ENCODE data around the gene ALKBH6.
A peak's percentile ranks its signal among the peaks of the same experiment; 100 is the strongest.

The ALKBH6 gene

GRCh38 chr19:36003284-36003683, 10.7 kb downstream of the ALKBH6 start:
- H3K4me3 ChIP-seq (ENCODE audit: low read depth, low read length), result no peak overlapping the region
- no peak for DNase-seq (ENCODE audit: low read depth)
- TF ChIP-seq, protein P1, sequence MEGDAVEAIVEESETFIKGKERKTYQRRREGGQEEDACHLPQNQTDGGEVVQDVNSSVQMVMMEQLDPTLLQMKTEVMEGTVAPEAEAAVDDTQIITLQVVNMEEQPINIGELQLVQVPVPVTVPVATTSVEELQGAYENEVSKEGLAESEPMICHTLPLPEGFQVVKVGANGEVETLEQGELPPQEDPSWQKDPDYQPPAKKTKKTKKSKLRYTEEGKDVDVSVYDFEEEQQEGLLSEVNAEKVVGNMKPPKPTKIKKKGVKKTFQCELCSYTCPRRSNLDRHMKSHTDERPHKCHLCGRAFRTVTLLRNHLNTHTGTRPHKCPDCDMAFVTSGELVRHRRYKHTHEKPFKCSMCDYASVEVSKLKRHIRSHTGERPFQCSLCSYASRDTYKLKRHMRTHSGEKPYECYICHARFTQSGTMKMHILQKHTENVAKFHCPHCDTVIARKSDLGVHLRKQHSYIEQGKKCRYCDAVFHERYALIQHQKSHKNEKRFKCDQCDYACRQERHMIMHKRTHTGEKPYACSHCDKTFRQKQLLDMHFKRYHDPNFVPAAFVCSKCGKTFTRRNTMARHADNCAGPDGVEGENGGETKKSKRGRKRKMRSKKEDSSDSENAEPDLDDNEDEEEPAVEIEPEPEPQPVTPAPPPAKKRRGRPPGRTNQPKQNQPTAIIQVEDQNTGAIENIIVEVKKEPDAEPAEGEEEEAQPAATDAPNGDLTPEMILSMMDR (conservative IDR thresholded peaks at IDR 0.05; ENCODE audit: low read depth, low read length), result no peak

DNA sequence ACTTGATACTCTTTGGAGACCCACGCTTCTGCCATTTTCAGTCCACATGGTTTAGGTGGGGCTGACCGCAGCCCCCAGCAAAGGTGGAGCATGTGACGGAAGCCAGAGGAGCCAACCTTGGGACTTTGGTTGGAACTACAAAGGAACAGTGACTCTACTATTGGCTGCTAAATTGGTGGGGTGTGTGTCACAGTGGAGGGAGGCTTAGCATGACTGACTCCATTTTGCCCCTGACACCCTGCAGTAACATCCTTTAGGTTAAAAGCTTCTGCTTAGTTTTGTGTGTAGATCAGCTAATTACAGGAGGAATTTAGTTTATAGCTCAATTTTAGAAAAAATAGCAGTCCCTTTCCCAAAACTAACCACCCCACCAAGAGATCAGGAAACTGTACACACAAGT, 12.4 kb downstream of the ALKBH6 start:
- TF ChIP-seq, protein P1 (conservative IDR thresholded peaks at IDR 0.05; ENCODE audit: low read depth, low read length), result no peak
- no peak for DNase-seq (ENCODE audit: low read depth)
- H3K4me3 ChIP-seq (ENCODE audit: low read depth, low read length), result no peak overlapping the region

DNA sequence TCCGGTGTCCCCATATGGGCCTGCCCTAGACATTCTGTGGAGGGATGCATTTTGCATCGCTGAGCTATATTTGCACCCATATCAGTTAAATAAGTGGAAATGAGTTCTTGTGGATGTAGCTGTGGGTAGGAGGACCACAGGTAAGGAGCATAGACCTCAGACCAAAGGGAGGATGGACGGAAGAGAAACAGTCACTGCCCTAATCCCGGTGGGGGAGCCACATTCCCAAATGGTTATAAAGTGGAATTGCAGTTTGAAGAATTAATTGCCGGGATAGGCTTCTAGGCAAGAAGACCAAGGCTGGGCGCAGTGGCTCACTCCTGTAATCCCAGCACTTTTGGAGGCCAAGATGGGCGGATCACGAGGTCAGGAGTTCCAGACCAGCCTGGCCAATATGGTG, 17.2 kb downstream of the ALKBH6 start:
- TF ChIP-seq, protein P1 (conservative IDR thresholded peaks at IDR 0.05; ENCODE audit: low read depth, low read length), result no peak
- no peak overlapping the region for H3K4me3 ChIP-seq (ENCODE audit: low read depth, low read length)
- DNase-seq (ENCODE audit: low read depth), result no peak

DNA sequence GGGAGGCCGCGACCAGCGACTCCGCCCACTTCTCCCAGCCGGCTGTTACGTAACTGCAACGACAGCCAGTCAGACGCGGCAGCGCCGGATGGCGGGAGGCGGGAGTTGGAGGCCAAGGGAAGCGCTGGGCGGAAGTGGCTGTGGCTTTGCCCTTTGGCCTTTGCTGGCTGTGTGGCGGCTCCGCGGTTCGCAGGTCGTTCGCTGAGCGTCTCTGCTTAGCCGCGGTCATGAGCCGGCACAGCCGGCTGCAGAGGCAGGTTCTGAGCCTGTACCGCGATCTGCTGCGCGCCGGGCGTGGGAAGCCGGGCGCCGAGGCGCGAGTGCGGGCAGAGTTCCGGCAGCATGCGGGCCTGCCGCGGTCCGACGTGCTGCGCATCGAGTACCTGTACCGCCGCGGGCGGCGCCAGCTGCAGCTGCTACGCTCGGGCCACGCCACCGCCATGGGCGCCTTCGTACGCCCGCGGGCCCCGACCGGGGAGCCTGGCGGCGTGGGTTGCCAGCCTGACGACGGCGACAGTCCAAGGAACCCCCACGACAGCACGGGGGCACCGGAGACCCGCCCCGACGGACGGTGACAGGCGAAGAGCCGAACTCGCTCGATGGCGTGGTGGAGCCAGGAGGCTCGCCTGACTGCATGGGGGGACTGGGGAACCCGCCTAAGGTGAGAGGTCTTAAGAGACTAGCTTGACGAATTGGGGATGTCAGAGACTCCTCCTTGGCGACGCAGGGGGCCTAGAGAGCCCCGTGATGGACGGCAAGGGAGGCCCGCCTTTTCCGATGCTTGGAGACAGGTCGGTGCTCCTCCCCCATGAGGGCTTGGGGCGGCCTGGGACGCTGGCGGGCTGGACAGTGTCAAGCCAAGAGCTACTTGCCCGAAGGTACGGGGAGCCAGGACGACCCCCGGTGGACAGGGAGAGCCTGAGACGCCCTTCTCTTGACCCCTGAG, 18.7 kb downstream of the ALKBH6 start, which contains the start of gene SDHAF1:
Gene SDHAF1 (plus strand): TSS at position 141 of the 946 bp plus-strand sequence. CDS start 87 bp downstream, at position 228.
- peak within 1 kb of the TSS; percentile 77 for H3K4me3 ChIP-seq (ENCODE audit: low read depth, low read length)
- peak; percentile 95 for DNase-seq (ENCODE audit: low read depth)
- TF ChIP-seq, protein P1 (conservative IDR thresholded peaks at IDR 0.05; ENCODE audit: low read depth, low read length), result no peak

GRCh38 chr19:35993923-35994598, 20.0 kb downstream of the ALKBH6 start:
- TF ChIP-seq, protein P1 (conservative IDR thresholded peaks at IDR 0.05; ENCODE audit: low read depth, low read length), result peak; percentile 31
- no peak for DNase-seq (ENCODE audit: low read depth)
- H3K4me3 ChIP-seq (ENCODE audit: low read depth, low read length), result peak overlapping the region; percentile 77

DNA sequence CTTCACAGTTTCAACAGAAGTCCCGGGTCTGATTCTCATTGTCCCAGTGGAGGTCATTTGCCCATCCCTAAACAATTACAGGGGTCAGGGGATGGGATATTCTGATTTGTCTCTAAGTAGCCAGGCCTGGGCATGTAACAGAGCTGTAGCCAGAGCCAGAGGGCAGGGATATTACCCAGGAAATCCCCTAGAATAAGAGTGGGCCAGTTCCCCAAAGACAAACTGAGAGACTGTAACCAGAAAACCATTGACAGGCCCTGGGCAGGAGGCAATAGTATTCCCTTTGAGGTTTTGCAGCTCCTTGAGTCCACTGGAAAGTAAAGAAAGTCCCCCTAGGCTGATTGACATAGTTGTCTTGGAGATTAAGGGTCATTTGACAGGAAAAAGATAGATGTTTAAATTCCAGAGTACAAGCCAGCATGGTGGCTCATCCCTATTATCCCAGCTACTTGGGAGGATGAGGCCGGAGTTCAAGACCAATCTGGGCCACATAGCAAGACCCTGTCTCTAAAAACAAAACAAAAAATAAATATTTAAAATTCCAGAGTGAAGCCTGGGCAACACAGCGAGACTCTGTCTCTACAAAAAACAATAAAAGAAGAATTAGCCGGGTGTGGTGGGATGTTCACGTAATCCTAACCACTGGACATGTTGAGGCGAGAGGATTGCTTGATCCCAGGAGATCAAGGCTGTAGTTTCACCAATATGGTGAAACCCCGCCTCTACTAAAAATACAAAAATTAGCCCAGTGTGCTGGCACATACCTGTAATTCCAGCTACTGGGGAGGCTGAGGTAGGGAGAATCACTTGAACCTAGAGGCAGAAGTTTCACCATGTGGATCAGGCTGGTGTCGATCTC, 20.9 kb downstream of the ALKBH6 start:
- TF ChIP-seq, protein P1 (conservative IDR thresholded peaks at IDR 0.05; ENCODE audit: low read depth, low read length), result no peak
- H3K4me3 ChIP-seq (ENCODE audit: low read depth, low read length), result no peak overlapping the region
- no peak for DNase-seq (ENCODE audit: low read depth)

Measured in choroid plexus epithelial cell (primary cell).